Measurements from ENCODE around the gene FRY.

- TF ChIP-seq, protein P1, sequence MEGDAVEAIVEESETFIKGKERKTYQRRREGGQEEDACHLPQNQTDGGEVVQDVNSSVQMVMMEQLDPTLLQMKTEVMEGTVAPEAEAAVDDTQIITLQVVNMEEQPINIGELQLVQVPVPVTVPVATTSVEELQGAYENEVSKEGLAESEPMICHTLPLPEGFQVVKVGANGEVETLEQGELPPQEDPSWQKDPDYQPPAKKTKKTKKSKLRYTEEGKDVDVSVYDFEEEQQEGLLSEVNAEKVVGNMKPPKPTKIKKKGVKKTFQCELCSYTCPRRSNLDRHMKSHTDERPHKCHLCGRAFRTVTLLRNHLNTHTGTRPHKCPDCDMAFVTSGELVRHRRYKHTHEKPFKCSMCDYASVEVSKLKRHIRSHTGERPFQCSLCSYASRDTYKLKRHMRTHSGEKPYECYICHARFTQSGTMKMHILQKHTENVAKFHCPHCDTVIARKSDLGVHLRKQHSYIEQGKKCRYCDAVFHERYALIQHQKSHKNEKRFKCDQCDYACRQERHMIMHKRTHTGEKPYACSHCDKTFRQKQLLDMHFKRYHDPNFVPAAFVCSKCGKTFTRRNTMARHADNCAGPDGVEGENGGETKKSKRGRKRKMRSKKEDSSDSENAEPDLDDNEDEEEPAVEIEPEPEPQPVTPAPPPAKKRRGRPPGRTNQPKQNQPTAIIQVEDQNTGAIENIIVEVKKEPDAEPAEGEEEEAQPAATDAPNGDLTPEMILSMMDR (IDR thresholded peaks at IDR 0.05; ENCODE audit: low read depth, low read length) = no peak
- TF ChIP-seq EZH2phosphoT487 (IDR thresholded peaks at IDR 0.05; ENCODE audit: low read depth) = no peak
Measured at GRCh38 chr13:32195713-32196112, 164.1 kb downstream of the FRY start.
